ENCODE measurements around the gene HEXA.

Gene HEXA

GRCh38 chr15:72372361-72372760 is 3.5 kb downstream of the HEXA start:
- DNase-seq, result no peak

- no peak for DNase-seq
Measured at GRCh38 chr15:72369964-72370363, 5.8 kb downstream of the HEXA start.

GRCh38 chr15:72368899-72369298 is 6.9 kb downstream of the HEXA start:
- no peak for DNase-seq

DNA sequence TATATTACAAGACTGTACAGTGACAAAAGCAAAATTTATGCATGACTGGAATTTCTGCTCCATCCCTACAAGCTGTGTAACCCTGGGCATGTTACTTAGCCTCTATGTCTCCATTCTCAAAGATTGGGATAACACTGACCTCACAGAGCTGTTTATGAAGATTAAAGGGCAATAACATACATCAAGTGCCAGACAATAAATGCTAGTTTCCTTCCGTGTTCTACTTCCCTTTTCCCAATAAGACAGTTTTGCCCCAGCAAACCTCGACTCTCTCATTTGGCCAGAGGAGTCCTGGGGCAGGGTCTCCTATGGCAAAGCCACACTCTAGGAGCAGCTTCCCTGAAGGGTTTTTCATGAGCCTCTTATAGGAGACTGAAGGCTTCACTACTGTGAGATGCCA is 7.5 kb downstream of the HEXA start:
- no peak for DNase-seq

GRCh38 chr15:72365844-72366243 is 10.0 kb downstream of the HEXA start:
- DNase-seq, result peak in 2 of 5 experiments; percentile 66 to 71

DNA sequence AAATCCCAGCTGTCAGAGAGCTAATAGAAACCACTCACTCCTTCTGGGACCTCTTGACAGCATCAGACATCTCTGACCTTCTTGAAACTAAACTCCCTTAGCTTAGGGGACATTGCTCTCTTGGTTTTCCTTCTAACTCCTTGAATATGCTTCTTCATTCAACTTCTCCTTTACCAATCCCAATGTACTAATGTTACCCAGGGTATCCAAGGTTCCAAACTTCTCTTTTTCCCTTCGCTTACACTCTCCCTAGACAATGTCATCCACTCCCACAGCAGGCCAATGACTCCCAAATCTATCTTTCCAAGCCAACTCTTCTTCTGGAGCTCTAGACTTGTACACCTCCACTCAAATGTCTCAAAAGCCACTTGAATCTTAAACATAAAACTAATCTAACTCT is 14.6 kb downstream of the HEXA start:
- no peak for DNase-seq

DNA sequence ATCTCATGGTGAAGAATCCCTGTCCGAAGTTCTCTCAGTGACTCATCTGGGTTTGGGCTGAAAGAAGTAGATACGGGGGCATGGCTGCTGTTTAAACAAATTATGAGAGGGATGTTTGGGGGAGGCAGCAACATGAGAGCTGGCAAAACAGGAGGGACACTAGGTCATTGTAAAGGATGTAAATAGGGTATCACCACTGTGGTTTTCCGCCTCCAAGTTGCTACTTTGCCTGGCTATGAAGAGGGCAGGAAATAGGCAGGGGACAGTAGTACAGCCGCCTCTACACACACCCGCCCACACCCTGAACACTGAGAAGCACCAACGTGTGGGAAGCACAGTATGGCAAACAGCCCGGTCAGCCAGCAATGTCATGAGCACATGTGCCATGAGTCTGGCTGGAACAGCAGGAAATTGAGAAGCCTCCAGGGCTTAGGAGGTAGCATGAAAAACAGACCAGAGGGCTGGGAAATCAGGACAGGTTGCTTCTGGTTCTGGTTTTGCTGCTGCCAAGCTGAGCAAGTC is 17.1 kb downstream of the HEXA start:
- no peak for DNase-seq

GRCh38 chr15:72358121-72358520 is 17.7 kb downstream of the HEXA start:
- no peak for DNase-seq

DNA sequence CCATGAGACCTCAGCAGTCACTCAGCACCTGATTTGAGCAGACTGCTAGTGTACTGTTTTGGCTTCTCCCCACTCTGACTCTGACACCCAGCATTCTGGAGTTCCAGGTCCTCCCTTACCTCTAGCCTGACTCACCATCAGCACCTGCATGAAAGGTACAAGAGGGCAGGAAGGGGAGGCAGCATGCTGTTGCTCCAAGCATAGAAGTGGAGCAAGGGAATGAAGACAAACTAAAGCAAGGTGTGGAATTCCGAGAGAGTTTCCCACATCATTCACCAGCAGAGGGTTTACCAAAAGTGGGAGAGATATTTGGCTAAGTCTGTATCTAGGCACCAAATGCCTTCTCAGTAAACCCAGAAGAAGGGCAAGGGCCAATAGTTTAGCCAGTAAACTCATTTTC is 21.3 kb downstream of the HEXA start:
- no peak for DNase-seq

DNA sequence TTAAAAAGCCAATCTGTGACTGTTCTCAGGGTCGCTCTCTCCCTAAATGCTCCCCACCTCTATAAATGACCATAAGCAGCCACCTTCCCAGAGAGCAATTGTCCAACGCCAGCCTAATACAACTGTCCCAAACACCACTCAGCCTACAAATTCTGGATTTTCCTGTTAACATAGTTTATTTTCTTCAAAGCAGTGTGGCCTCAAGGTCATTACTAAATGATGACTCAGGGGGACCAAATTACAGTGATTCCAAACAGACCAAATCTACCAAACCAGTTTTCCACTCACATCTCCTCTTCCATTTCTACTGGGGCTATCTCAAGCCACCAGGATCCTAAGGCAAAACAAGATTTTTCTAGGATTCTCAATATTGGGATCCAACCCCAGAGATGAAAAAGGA is 22.5 kb downstream of the HEXA start:
- no peak for DNase-seq

- DNase-seq, result no peak
Measured at GRCh38 chr15:72345806-72346205, 30.0 kb downstream of the HEXA start.

- no peak for DNase-seq
Measured at GRCh38 chr15:72345280-72345679, 30.5 kb downstream of the HEXA start.

- DNase-seq, result no peak
Measured at GRCh38 chr15:72344602-72345001, 31.2 kb downstream of the HEXA start.

DNA sequence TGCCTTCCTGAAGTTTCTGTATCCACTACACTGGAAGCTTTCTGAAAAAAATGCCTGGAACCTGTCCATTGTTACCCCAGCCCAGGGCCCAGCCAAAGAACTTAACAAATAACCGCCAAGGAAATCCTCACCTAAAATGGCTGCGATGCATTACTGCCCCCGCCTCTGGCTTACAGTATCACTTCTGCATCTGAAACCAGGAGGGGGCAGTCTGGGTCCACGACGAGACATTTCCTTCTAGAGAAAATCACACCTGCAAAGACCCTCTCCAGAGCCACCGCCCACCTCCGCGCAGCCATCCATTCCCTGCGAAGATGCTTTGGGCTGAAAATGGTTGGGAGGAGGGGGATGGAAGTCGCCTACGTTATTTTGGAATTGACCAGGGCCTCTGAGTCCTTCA is 33.4 kb downstream of the HEXA start:
- DNase-seq, result peak in 3 of 5 experiments; percentile 5 to 34 (median 9)

DNA sequence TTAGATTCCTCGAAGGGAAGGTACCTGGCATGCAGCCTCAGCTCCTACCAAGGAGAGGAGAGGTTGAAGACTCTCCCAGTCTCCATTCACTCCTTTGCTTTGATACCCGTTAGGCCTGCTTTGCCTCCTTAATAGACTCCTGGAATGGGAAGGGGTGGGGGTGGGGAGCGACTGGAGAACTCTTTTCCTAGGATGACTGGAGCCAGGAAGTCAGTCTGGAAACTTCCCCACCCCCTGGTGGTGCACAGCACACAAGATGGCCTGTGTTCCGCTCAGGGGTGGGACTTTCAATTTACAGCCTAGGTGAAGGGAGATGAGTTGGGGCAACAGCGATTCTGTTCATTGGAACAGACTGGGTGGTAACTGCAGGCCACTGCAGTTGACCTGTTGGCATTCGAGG is 34.5 kb downstream of the HEXA start:
- no peak for DNase-seq

GRCh38 chr15:72340366-72340765 is 35.4 kb downstream of the HEXA start:
- DNase-seq, result no peak

DNA sequence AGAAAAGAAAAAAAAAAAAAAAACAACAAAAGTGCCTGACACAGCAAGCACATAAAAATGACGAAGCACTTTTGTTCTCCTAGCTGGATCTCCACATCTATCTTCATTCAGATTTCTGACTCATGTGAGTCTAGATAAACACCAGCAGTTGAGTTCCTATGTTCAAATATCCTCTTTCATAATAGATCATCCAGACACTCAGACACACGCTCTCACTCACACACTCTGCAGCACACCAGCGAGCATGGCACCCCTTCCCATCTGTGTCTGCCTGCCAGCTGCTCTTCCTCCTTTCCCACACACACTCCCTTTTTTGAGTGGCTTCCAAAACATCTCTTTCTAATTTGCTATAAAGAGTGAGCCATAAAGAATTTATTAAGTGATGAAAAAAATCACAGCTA is 36.0 kb downstream of the HEXA start:
- no peak for DNase-seq

- no peak for DNase-seq
Measured at GRCh38 chr15:72338617-72339321, 37.0 kb downstream of the HEXA start.

DNA sequence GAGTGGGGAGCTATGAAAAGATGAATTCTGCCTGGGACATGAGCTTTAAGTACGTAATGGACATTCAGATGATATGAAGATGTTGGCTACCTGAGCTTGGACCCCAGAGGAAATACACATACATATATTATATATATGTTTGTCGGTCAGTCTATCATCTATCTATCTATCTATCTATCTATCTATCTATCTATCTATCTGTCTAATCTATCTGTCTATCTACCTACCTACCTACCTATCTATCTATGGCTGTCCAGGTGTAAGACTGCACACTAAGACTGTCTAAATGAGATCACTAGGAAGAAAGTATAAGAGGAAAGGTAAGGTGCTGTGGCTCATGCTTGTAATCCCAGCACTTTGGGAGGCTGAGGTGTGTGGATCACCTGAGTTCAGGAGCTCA is 37.7 kb downstream of the HEXA start:
- DNase-seq, result no peak

- DNase-seq, result no peak
Measured at GRCh38 chr15:72334842-72335241, 41.0 kb downstream of the HEXA start.

DNA sequence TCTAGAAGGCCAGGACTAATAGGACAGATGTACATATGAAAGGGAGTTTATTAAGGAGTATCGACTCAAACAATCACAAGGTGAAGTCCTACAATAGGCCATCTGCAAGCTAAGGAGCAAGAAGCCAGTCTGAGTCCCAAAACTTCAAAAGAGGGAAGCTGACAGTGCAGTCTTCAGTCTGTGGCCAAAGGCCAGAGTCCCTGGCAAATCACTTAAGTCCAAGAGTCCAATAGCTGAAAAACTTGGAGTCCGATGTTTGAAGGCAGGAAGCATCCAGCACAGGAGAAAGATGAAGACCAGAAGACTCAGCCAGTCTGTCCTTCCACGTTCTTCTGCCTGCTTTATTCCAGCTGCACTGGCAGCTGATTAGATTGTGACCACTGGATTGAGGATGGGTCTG is 44.8 kb downstream of the HEXA start:
- no peak for DNase-seq

GRCh38 chr15:72323752-72324151 is 52.1 kb downstream of the HEXA start:
- no peak for DNase-seq

DNA sequence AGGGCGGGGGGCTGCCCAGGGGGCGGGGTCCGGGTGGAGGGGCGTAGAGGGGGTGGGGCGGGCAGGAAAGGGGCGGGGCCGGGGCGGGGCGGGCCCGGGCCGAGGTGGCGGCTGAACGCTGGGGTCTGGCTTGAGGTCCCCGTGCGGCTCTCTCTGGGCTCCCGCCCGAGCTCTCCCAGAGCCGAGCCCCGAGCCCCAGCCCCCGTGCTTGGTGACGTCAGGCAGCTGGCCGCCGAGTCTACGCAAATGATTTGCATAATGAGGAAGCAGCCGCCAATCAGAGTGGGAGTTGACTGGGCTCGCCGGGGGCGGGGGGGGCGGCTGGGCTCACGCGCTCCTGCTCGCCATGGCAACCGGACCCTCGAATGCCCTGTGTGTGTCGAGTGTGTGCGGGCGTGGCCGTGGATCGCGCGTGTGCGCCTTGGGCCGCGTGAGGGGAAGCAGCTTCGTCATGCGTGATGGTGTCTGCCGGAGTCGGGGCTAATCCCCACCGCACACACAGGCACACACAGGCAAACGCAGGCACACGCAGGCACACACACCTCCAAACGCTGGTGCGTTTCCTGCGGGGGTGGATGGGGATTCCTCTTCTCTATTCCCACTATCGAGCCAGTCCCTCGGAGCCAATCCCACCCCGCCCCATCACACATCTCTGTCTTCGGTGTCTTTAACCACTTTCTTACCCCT is 55.7 kb downstream of the HEXA start, which contains the start of gene CELF6:
Gene CELF6, minus strand, starts transcription at position 173 of the 687 bp plus-strand sequence. CDS start 283 bp downstream, outside the sequence.
- DNase-seq, result peak; percentile 44 to 80 (median 78)

DNA sequence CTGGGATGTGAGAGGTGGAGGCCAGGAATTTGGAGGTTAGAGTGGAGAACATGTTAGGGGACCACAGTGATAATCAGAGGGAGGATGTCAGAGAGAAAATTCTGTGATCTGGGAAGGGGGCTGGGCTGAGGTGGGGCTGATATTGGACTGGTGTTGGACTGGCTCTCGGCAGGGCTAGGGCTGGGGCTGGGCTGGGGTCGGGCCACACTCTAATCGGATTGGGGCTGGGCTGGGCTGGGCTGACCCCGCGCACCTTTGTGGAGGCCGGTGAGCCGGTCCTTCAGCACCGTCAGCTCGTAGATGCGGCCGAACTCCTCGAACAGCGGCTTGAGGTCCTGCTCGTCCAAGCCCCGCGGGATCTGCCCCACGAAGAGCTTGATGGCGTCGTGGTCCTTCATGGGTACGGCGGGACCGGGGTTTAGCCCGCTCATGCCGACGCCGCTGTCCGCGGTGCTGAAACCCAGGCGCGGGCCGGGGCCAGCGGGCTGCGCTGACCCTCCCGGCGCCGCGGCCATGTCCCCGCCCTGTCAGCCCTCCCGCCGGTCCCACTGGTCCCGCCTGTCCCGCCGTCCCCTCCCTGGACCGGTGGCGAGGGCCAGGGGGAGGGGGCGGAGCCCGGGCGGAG is 56.3 kb downstream of the HEXA start:
- peak; percentile 14 to 37 (median 31) for DNase-seq
